GM21786 (cell line): ENCODE data around the gene LGMN.
"Not testable (repeated sequence)": the region's sequence is repeated elsewhere in the genome, so short reads cannot be mapped to it uniquely, and the experiment has no call there.

Experiments used
- ATAC-seq: cut with Tn5 transposase; IDR thresholded peaks from one replicate; pipeline ENCODE4 v1.9.1; 2021; ENCODE audit not compliant: unreplicated experiment

Gene LGMN

GRCh38 chr14:92748259-92749016 lies at the start of gene LGMN:
TSS of gene LGMN (minus strand) at chr14:92748627. CDS start at chr14:92732786, 15,841 bp downstream.
- peak; percentile 86 for ATAC-seq

- no peak for ATAC-seq
Observed at GRCh38 chr14:92794961-92795360, 46.5 kb upstream of the LGMN start.

GRCh38 chr14:92794547-92794941 lies 46.1 kb upstream of the LGMN start:
- peak; percentile 4 for ATAC-seq

GRCh38 chr14:92793709-92794546 lies 45.5 kb upstream of the LGMN start, which contains the start of gene GOLGA5:
TSS of gene GOLGA5 (plus strand) at chr14:92794305. CDS start at chr14:92797438, 3,133 bp downstream.
- ATAC-seq = peak; percentile 94

GRCh38 chr14:92792885-92793284 lies 44.5 kb upstream of the LGMN start:
- ATAC-seq = no peak

GRCh38 chr14:92789457-92790089 lies 41.1 kb upstream of the LGMN start:
- no peak for ATAC-seq

GRCh38 chr14:92787554-92787953 lies 39.1 kb upstream of the LGMN start:
- no peak for ATAC-seq

- ATAC-seq = no peak
Observed at GRCh38 chr14:92786427-92786756, 38.0 kb upstream of the LGMN start.

- no peak for ATAC-seq
Observed at GRCh38 chr14:92785667-92786426, 37.4 kb upstream of the LGMN start.

- ATAC-seq = no peak
Observed at GRCh38 chr14:92783813-92784431, 35.5 kb upstream of the LGMN start.

GRCh38 chr14:92781350-92781749 lies 32.9 kb upstream of the LGMN start:
- no peak for ATAC-seq

GRCh38 chr14:92780444-92781232 lies 32.2 kb upstream of the LGMN start:
- ATAC-seq = no peak

- not testable (repeated sequence) for ATAC-seq
Observed at GRCh38 chr14:92778868-92779565, 30.6 kb upstream of the LGMN start.

GRCh38 chr14:92775292-92775691 lies 26.9 kb upstream of the LGMN start:
- ATAC-seq = peak; percentile 94

- ATAC-seq = no peak
Observed at GRCh38 chr14:92774572-92774971, 26.1 kb upstream of the LGMN start.

- no peak for ATAC-seq
Observed at GRCh38 chr14:92770484-92770883, 22.1 kb upstream of the LGMN start.

- peak; percentile 1 for ATAC-seq
Observed at GRCh38 chr14:92768795-92769194, 20.4 kb upstream of the LGMN start.

- ATAC-seq = peak; percentile 95
Observed at GRCh38 chr14:92768236-92768635, 19.8 kb upstream of the LGMN start.
